HL-60 (cell line): ENCODE measurements around the gene RNF220.

Experiments
- GABPA ChIP-seq: IDR thresholded peaks from 2 replicates; pipeline ENCODE4 v1.6.1; 2012; ENCODE audit warnings: low read depth
- POLR2AphosphoS5 ChIP-seq: IDR thresholded peaks from 2 replicates; pipeline ENCODE4 v1.6.1; 2012; ENCODE audit warnings: low read depth
- TF ChIP-seq, protein P1 (sequence below): IDR thresholded peaks from 2 replicates; pipeline ENCODE4 v1.6.1; 2012; ENCODE audit warnings: low read depth; ENCODE audit not compliant: insufficient replicate concordance
- TF ChIP-seq, protein P2 (sequence below): IDR thresholded peaks from one replicate; pipeline ENCODE4 v1.5.1; 2011; ENCODE audit warnings: low read length, control low read depth, inconsistent platforms; ENCODE audit not compliant: insufficient read depth

DNA sequence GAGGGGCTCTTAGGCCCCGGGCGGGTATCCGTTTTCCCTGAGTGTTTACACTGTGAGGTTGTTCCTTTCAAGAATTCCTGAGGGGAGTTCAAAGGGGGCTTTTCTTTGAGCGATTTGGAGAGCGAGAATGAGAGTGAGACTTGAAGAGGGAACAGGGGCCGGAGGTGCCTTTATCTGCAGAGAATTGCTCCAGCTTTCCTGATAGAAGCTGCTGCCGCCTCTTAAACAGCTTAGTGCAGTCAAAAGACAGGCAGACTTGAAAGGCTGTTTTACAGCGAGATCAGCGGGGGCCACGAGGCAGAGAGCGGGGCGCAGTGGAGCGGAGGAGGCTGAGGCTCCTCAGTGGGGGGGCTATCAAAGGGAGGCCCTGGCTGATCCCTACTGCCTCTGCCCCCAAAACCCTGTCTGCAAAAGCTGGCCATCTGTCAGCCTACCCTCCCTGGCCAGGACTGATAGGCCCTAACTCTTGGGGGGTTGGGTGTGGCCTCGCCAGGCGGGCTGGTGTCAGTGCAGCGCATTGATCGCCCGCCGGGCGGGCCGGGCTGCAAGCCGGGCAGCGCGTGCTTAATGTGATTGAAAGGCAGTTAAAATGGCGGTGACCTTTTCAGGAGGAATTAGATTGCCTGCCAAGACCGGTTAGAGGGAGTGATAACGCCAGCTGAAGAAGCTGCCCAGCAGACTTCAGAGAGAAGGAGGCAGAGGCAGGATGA is 232.8 kb downstream of the RNF220 start:
- TF ChIP-seq, protein P1, sequence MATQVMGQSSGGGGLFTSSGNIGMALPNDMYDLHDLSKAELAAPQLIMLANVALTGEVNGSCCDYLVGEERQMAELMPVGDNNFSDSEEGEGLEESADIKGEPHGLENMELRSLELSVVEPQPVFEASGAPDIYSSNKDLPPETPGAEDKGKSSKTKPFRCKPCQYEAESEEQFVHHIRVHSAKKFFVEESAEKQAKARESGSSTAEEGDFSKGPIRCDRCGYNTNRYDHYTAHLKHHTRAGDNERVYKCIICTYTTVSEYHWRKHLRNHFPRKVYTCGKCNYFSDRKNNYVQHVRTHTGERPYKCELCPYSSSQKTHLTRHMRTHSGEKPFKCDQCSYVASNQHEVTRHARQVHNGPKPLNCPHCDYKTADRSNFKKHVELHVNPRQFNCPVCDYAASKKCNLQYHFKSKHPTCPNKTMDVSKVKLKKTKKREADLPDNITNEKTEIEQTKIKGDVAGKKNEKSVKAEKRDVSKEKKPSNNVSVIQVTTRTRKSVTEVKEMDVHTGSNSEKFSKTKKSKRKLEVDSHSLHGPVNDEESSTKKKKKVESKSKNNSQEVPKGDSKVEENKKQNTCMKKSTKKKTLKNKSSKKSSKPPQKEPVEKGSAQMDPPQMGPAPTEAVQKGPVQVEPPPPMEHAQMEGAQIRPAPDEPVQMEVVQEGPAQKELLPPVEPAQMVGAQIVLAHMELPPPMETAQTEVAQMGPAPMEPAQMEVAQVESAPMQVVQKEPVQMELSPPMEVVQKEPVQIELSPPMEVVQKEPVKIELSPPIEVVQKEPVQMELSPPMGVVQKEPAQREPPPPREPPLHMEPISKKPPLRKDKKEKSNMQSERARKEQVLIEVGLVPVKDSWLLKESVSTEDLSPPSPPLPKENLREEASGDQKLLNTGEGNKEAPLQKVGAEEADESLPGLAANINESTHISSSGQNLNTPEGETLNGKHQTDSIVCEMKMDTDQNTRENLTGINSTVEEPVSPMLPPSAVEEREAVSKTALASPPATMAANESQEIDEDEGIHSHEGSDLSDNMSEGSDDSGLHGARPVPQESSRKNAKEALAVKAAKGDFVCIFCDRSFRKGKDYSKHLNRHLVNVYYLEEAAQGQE: no peak
- TF ChIP-seq POLR2AphosphoS5 (no peak), GABPA (no peak)
- TF ChIP-seq, protein P2, sequence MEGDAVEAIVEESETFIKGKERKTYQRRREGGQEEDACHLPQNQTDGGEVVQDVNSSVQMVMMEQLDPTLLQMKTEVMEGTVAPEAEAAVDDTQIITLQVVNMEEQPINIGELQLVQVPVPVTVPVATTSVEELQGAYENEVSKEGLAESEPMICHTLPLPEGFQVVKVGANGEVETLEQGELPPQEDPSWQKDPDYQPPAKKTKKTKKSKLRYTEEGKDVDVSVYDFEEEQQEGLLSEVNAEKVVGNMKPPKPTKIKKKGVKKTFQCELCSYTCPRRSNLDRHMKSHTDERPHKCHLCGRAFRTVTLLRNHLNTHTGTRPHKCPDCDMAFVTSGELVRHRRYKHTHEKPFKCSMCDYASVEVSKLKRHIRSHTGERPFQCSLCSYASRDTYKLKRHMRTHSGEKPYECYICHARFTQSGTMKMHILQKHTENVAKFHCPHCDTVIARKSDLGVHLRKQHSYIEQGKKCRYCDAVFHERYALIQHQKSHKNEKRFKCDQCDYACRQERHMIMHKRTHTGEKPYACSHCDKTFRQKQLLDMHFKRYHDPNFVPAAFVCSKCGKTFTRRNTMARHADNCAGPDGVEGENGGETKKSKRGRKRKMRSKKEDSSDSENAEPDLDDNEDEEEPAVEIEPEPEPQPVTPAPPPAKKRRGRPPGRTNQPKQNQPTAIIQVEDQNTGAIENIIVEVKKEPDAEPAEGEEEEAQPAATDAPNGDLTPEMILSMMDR: no peak
